ENCODE results near the gene BCAS3.
A peak's percentile ranks its signal among the peaks of the same experiment; 100 is the strongest.

BCAS3 gene

GRCh38 chr17:61406971-61407911 lies 729.6 kb downstream of the BCAS3 start:
- DNase-seq, result no peak

- no peak for DNase-seq
Observed at GRCh38 chr17:61408151-61409041, 730.7 kb downstream of the BCAS3 start.

GRCh38 chr17:61409301-61410112 lies 731.9 kb downstream of the BCAS3 start:
- DNase-seq, result peak; percentile 44

GRCh38 chr17:61410141-61411010 lies 732.7 kb downstream of the BCAS3 start:
- no peak for DNase-seq

- no peak for DNase-seq
Observed at GRCh38 chr17:61411011-61411260, 733.3 kb downstream of the BCAS3 start.

GRCh38 chr17:61411261-61412142 lies 733.9 kb downstream of the BCAS3 start:
- DNase-seq, result peak; percentile 65

- DNase-seq, result peak; percentile 87
Observed at GRCh38 chr17:61412143-61412859, 734.6 kb downstream of the BCAS3 start.

GRCh38 chr17:61412860-61413660 lies 735.4 kb downstream of the BCAS3 start:
- peak; percentile 64 for DNase-seq

GRCh38 chr17:61413661-61414126 lies 736.0 kb downstream of the BCAS3 start:
- no peak for DNase-seq

- DNase-seq, result no peak
Observed at GRCh38 chr17:61414141-61414935, 736.7 kb downstream of the BCAS3 start.

- DNase-seq, result no peak
Observed at GRCh38 chr17:61414936-61415251, 737.2 kb downstream of the BCAS3 start.

- no peak for DNase-seq
Observed at GRCh38 chr17:61415374-61416210, 737.9 kb downstream of the BCAS3 start.

GRCh38 chr17:61416211-61416539 lies 738.5 kb downstream of the BCAS3 start:
- no peak for DNase-seq

- DNase-seq, result peak; percentile 86
Observed at GRCh38 chr17:61416540-61417363, 739.1 kb downstream of the BCAS3 start.

GRCh38 chr17:61418449-61418848 lies 740.8 kb downstream of the BCAS3 start:
- no peak for DNase-seq

- DNase-seq, result no peak
Observed at GRCh38 chr17:61419496-61420046, 741.9 kb downstream of the BCAS3 start.

GRCh38 chr17:61420052-61420451 lies 742.4 kb downstream of the BCAS3 start:
- no peak for DNase-seq
